GM12878 (cell line): Measurements from ENCODE around the gene ATF6. TPM values are rescaled to one million over a fixed set of nuclear protein-coding genes. Genes with fewer than 3 reads are reported as not detected.

ENCODE experiments used
- ATAC-seq: fragments of 200-7000 bp; cut with Tn5 transposase; 3 replicates; pipeline ENCODE4 v1.9.1; 2020; ENCODE audit warnings: mild to moderate bottlenecking, moderate library complexity
- BruUV-seq: library from RNA; stranded (reverse); fragments of 400-500 nt; replicated peaks from 2 replicates; lab custom pipeline; 2021; lab: Mats Ljungman, UMichigan
- CTCF ChIA-PET: fragments of 300-600 bp; sonication (Branson Sonifier 250); formaldehyde crosslinking; extraction: SDS; loops from one replicate; lab custom pipeline; 2021; ENCODE audit warnings: inconsistent platforms; lab: Yijun Ruan, JAX
- POLR2A ChIA-PET: fragments of 350-600 bp; formaldehyde crosslinking; extraction: SDS; loops from one replicate; lab custom pipeline; 2021; ENCODE audit warnings: inconsistent platforms; lab: Charles Lee
- RAD21 ChIA-PET: fragments of 300-600 bp; sonication (Branson Sonifier 250); formaldehyde crosslinking; loops from one replicate; lab custom pipeline; 2023; ENCODE audit warnings: antibody characterized with exemption; ENCODE audit not compliant: unreplicated experiment; lab: Charles Lee
- SMC1A ChIA-PET: fragments of 300-600 bp; sonication (Branson Sonifier 250); formaldehyde crosslinking; loops from one replicate; lab custom pipeline; 2023; ENCODE audit not compliant: unreplicated experiment, uncharacterized antibody; lab: Charles Lee
- DNase-seq: peaks from one replicate; pipeline ENCODE4 v3.0.0-alpha.2; 2011; ENCODE audit warnings: low read depth, low spot score
- FAIRE-seq: peaks from 3 replicates; lab custom pipeline; 2011; peaks lifted over from hg19 to GRCh38; lab: Jason Lieb, UNC
- H2AFZ ChIP-seq: 2 replicates; pipeline ENCODE4 v1.6.0; 2011; ENCODE audit warnings: low read depth, low read length, control low read depth; ENCODE audit not compliant: control insufficient read depth
- H3K27ac ChIP-seq: 2 replicates; pipeline ENCODE4 v1.5.1; 2011; ENCODE audit warnings: control low read depth; ENCODE audit not compliant: control insufficient read depth, insufficient read depth
- H3K27me3 ChIP-seq, 2 experiments: replicated peaks in 1 of 2; 2 replicates each; pipeline versions ENCODE4 v1.6.0 to v1.6.1; 2011; ENCODE audit warnings: low read length in 1 of 2; ENCODE audit not compliant: control insufficient read depth in 2 of 2, insufficient read depth in 2 of 2
- H3K36me3 ChIP-seq, 2 experiments: 2 replicates each; pipeline ENCODE4 v1.5.1; 2011; ENCODE audit warnings: low read length in 1 of 2; ENCODE audit not compliant: control insufficient read depth in 2 of 2, insufficient read depth in 2 of 2
- H3K4me1 ChIP-seq: 2 replicates; pipeline ENCODE4 v1.6.1; 2011; ENCODE audit warnings: mild to moderate bottlenecking, low read length, moderate library complexity, mixed read lengths; ENCODE audit not compliant: control insufficient read depth, insufficient read depth
- H3K4me2 ChIP-seq: 2 replicates; pipeline ENCODE4 v1.6.0; 2011; ENCODE audit warnings: control low read depth; ENCODE audit not compliant: control insufficient read depth, insufficient read depth
- H3K4me3 ChIP-seq: fragments of 200-600 bp; sonication (generic); 2 replicates; pipeline ENCODE4 v1.5.1; 2016
- H3K79me2 ChIP-seq: 2 replicates; pipeline ENCODE4 v1.6.0; 2011; ENCODE audit warnings: low read length; ENCODE audit not compliant: control insufficient read depth, insufficient read depth
- H3K9ac ChIP-seq: 2 replicates; pipeline ENCODE4 v1.8.0; 2011; ENCODE audit warnings: low read length, control low read depth, mixed read lengths; ENCODE audit not compliant: control insufficient read depth, insufficient read depth
- H3K9me3 ChIP-seq: replicated peaks from 3 replicates; pipeline ENCODE4 v1.5.1; 2011; ENCODE audit warnings: mild to moderate bottlenecking, low read length; ENCODE audit not compliant: control insufficient read depth, insufficient read depth
- H4K20me1 ChIP-seq: 2 replicates; pipeline ENCODE4 v1.6.0; 2011; ENCODE audit not compliant: control insufficient read depth, insufficient read depth
- CREM ChIP-seq: IDR thresholded peaks from 2 replicates; pipeline ENCODE4 v1.6.1; 2014; ENCODE audit warnings: antibody characterized with exemption, low read depth
- DPF2 ChIP-seq: fragments of 450-650 bp; IDR thresholded peaks from 2 replicates; pipeline ENCODE4 v1.6.1; 2017; ENCODE audit warnings: mild to moderate bottlenecking
- GABPA ChIP-seq: IDR thresholded peaks from 2 replicates; pipeline ENCODE4 v1.6.1; 2014; ENCODE audit warnings: antibody characterized with exemption, low read depth, mild to moderate bottlenecking, inconsistent platforms
- IKZF2 ChIP-seq, 2 experiments: fragments of 450-650 bp; IDR thresholded peaks; 2 replicates each; pipeline ENCODE4 v1.6.1; 2017; ENCODE audit warnings: mild to moderate bottlenecking in 2 of 2, moderate library complexity in 2 of 2
- IRF4 ChIP-seq: IDR thresholded peaks from 2 replicates; pipeline ENCODE4 v1.6.1; 2011; ENCODE audit warnings: low read depth, low read length
- JUNB ChIP-seq: IDR thresholded peaks from 2 replicates; pipeline ENCODE4 v1.6.1; 2016; ENCODE audit warnings: antibody characterized with exemption, mild to moderate bottlenecking
- JUND ChIP-seq: IDR thresholded peaks from 2 replicates; pipeline ENCODE4 v1.6.1; 2012; ENCODE audit warnings: low read depth, mild to moderate bottlenecking, low read length, improper control_type of control experiment, moderate library complexity
- MLLT1 ChIP-seq: fragments of 450-650 bp; IDR thresholded peaks from 2 replicates; pipeline ENCODE4 v1.6.1; 2016; ENCODE audit warnings: mild to moderate bottlenecking
- MTA2 ChIP-seq: fragments of 450-650 bp; IDR thresholded peaks from 2 replicates; pipeline ENCODE4 v1.6.1; 2016; ENCODE audit warnings: low read depth, mild to moderate bottlenecking, moderate library complexity
- MYC ChIP-seq: IDR thresholded peaks from 2 replicates; pipeline ENCODE4 v1.6.1; 2011; ENCODE audit warnings: mild to moderate bottlenecking, low read length, moderate library complexity, inconsistent platforms; ENCODE audit not compliant: insufficient read depth, insufficient replicate concordance, insufficient read length, severe bottlenecking
- NRF1 ChIP-seq: conservative IDR thresholded peaks from 2 replicates; pipeline ENCODE4 v1.6.1; 2011; ENCODE audit warnings: mild to moderate bottlenecking, low read depth, low read length, improper control_type of control experiment
- PAX5 ChIP-seq: IDR thresholded peaks from 2 replicates; pipeline ENCODE4 v1.6.1; 2011; ENCODE audit warnings: low read depth, low read length, borderline replicate concordance
- POLR2A ChIP-seq: IDR thresholded peaks from 2 replicates; pipeline ENCODE4 v1.6.1; 2011; ENCODE audit warnings: low read depth, mild to moderate bottlenecking, low read length
- RB1 ChIP-seq: fragments of 450-650 bp; formaldehyde crosslinking; IDR thresholded peaks from 2 replicates; pipeline ENCODE4 v1.6.1; 2017; ENCODE audit warnings: mild to moderate bottlenecking, borderline replicate concordance
- RUNX3 ChIP-seq: IDR thresholded peaks from 2 replicates; pipeline ENCODE4 v1.6.1; 2012; ENCODE audit warnings: low read length, inconsistent platforms
- SIN3A ChIP-seq: IDR thresholded peaks from 2 replicates; pipeline ENCODE4 v1.6.1; 2012; ENCODE audit warnings: low read depth, low read length, improper control_type of control experiment
- SMARCA5 ChIP-seq: fragments of 450-650 bp; IDR thresholded peaks from 2 replicates; pipeline ENCODE4 v1.6.1; 2017; ENCODE audit warnings: mild to moderate bottlenecking
- SMC3 ChIP-seq: IDR thresholded peaks from 2 replicates; pipeline ENCODE4 v1.6.1; 2011; ENCODE audit warnings: low read length, improper control_type of control experiment, borderline replicate concordance
- ZNF207 ChIP-seq: fragments of 450-650 bp; IDR thresholded peaks from 2 replicates; pipeline ENCODE4 v1.6.1; 2014; ENCODE audit warnings: antibody characterized with exemption, mild to moderate bottlenecking, borderline replicate concordance
- ZNF217 ChIP-seq: fragments of 450-650 bp; IDR thresholded peaks from 2 replicates; pipeline ENCODE4 v1.6.1; 2017; ENCODE audit warnings: antibody characterized with exemption, mild to moderate bottlenecking
- WGBS: methylation state at CpG from one replicate; pipeline ENCODE4 v1.1.6; 2016; ENCODE audit warnings: low lambda C conversion rate; ENCODE audit not compliant: insufficient replicate concordance, insufficient coverage; ENCODE audit errors: missing lambda C conversion rate; 5-methylcytosine and 5-hydroxymethylcytosine counted together
- in situ Hi-C: fragments of 300-500 bp; cut with MboI; formaldehyde crosslinking; loops from 9 replicates; pipeline ENCODE4 v1.14.3; 2018; ENCODE audit warnings: mixed read lengths
- intact Hi-C: fragments of 100-400 bp; cut with micrococcal nuclease; formaldehyde crosslinking; loops from one replicate; pipeline ENCODE4 v1.14.2; 2022; ENCODE audit not compliant: unreplicated experiment
- polyA plus RNA-seq, 11 experiments: library from polyadenylated mRNA; depleted of rRNA in 4 of 11; unstranded in 6 of 11; stranded (reverse) in 5 of 11; fragments of >200 nt; fragmentation: Nextera tagmentation in 4 of 11; fragmentation: Illumina TruSeq in 1 of 11; extraction: Ambion mirVana in 4 of 11; extraction: Trizol in 1 of 11; gene quantifications; 1 replicate in 1 of 11; 2 replicates in 10 of 11; pipeline versions ENCODE4 v1.2.1 to v1.2.3, GENCODE V29; 2011 to 2016; ENCODE audit warnings: inconsistent platforms in 2 of 11, missing spikeins in 2 of 11, low read depth in 1 of 11
- total RNA-seq, 4 experiments: library from RNA; depleted of rRNA in 3 of 4; stranded (reverse); fragments of >200 nt in 3 of 4; fragmentation: Illumina TruSeq in 1 of 4; extraction: Trizol in 1 of 4; gene quantifications; 2 replicates each; pipeline versions ENCODE4 v1.2.1 to v1.2.3, GENCODE V29; 2013 to 2021
- TF ChIP-seq, protein P1 (sequence below): IDR thresholded peaks from 2 replicates; pipeline ENCODE4 v1.6.1; 2012; ENCODE audit warnings: low read length, inconsistent platforms
- TF ChIP-seq, protein P2 (sequence below): fragments of 450-650 bp; IDR thresholded peaks from 2 replicates; pipeline ENCODE4 v1.6.1; 2017; ENCODE audit warnings: mild to moderate bottlenecking

The ATF6 gene
- total and polyA plus RNA-seq, 10 of the 15 experiments (the other 5 are each of a cell fraction or from before 2014, with no cell fraction given), result 7.8 to 24.3 (median 14.7) TPM

GRCh38 chr1:161735837-161736236 is 30.3 kb upstream of the ATF6 start:
- ATAC-seq (peak; percentile 17), FAIRE-seq (no peak), DNase-seq (no peak)
- Histone ChIP-seq H4K20me1 (no peaks in the 10 kb centered on the region), H3K9ac (peak overlapping the region; percentile 28), H3K79me2 (no peaks in the 10 kb centered on the region), H3K27me3 (no peaks in the 10 kb centered on the region), H3K4me3 (no peak overlapping the region), H3K4me1 (peaks cover 51% of the 10 kb centered on the region), H3K9me3 (no peaks in the 10 kb centered on the region), H3K4me2 (peak overlapping the region; percentile 66), H3K36me3 (no peaks in the 10 kb centered on the region), H2AFZ (peak overlapping the region; percentile 37; the same call in 1 of the 2 replicates), H3K27ac (peak overlapping the region; percentile 72)
- TF ChIP-seq PAX5, result no peak
- TF ChIP-seq, protein P1, sequence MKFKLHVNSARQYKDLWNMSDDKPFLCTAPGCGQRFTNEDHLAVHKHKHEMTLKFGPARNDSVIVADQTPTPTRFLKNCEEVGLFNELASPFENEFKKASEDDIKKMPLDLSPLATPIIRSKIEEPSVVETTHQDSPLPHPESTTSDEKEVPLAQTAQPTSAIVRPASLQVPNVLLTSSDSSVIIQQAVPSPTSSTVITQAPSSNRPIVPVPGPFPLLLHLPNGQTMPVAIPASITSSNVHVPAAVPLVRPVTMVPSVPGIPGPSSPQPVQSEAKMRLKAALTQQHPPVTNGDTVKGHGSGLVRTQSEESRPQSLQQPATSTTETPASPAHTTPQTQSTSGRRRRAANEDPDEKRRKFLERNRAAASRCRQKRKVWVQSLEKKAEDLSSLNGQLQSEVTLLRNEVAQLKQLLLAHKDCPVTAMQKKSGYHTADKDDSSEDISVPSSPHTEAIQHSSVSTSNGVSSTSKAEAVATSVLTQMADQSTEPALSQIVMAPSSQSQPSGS, result 0 out of 2 replicates have a peak, but pooled peaks have one; percentile 4
- TF ChIP-seq RB1, result no peak
- peak; percentile 4; the same call in 1 of the 2 replicates for TF ChIP-seq RUNX3
- TF ChIP-seq ZNF217, result no peak
- no peak for TF ChIP-seq IRF4
- peak; percentile 22; the same call in 1 of the 2 replicates for TF ChIP-seq CREM
- 0 out of 2 replicates have a peak, but pooled peaks have one; percentile 30 for TF ChIP-seq SMARCA5
- TF ChIP-seq, protein P2, sequence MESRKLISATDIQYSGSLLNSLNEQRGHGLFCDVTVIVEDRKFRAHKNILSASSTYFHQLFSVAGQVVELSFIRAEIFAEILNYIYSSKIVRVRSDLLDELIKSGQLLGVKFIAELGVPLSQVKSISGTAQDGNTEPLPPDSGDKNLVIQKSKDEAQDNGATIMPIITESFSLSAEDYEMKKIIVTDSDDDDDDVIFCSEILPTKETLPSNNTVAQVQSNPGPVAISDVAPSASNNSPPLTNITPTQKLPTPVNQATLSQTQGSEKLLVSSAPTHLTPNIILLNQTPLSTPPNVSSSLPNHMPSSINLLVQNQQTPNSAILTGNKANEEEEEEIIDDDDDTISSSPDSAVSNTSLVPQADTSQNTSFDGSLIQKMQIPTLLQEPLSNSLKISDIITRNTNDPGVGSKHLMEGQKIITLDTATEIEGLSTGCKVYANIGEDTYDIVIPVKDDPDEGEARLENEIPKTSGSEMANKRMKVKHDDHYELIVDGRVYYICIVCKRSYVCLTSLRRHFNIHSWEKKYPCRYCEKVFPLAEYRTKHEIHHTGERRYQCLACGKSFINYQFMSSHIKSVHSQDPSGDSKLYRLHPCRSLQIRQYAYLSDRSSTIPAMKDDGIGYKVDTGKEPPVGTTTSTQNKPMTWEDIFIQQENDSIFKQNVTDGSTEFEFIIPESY, result no peak
- no peak for TF ChIP-seq POLR2A
- no peak for TF ChIP-seq SMC3
- TF ChIP-seq MLLT1, result no peak
- peak in 1 of 2 experiments; percentile 16; a peak in 2 of 4 replicates for TF ChIP-seq IKZF2 (IDR thresholded peaks at IDR 0.05)
- TF ChIP-seq MYC, result no peak
- no peak for TF ChIP-seq SIN3A
- TF ChIP-seq DPF2, result peak; percentile 16; the same call in 1 of the 2 replicates
- no peak for TF ChIP-seq NRF1
- peak; percentile 70 for TF ChIP-seq JUNB
- TF ChIP-seq MTA2, result 0 out of 2 replicates have a peak, but pooled peaks have one; percentile 10
- TF ChIP-seq JUND, result peak; percentile 23; the same call in 1 of the 2 replicates
- TF ChIP-seq ZNF207, result no peak
- no peak for TF ChIP-seq GABPA
- in situ Hi-C loops, result loop anchor here (5.0 kb wide), 1 partner anchor 89 kb away; no protein-coding TSS in a partner anchor
- WGBS, result 37% methylated on average over 3 of the region's 3 CpGs
- POLR2A ChIA-PET, result interaction anchor here (4.6 to 5.0 kb wide), 2 partner anchors 8 to 28 kb away, joined by 23 to 34 read pairs; partner anchors contain the start of gene FCRLA
- intact Hi-C loops, result loop anchor here (5.0 kb wide), 1 partner anchor 169 kb away; no protein-coding TSS in a partner anchor
- BruUV-seq, result no TSS peak
- CTCF ChIA-PET, result interaction anchor here (0.6 to 16.4 kb wide), 7 partner anchors 14 to 414 kb away, joined by 3 to 262 read pairs (median 5); partner anchors contain the start of genes DUSP12 and FCRLA
- RAD21 ChIA-PET, result interaction anchor here (2.2 to 6.4 kb wide), 4 partner anchors 8 to 88 kb away, joined by 4 to 85 read pairs (median 53); partner anchors contain the start of genes DUSP12 and FCRLA
- SMC1A ChIA-PET, result interaction anchor here (1.2 to 9.7 kb wide), 10 partner anchors 8 to 252 kb away, joined by 3 to 97 read pairs (median 29); partner anchors contain the start of genes DUSP12 and FCRLA
